ENCODE data around the gene DCUN1D3.
"Not testable (repeated sequence)": the region's sequence is repeated elsewhere in the genome, so short reads cannot be mapped to it uniquely, and the experiment has no call there.

Gene DCUN1D3

DNA sequence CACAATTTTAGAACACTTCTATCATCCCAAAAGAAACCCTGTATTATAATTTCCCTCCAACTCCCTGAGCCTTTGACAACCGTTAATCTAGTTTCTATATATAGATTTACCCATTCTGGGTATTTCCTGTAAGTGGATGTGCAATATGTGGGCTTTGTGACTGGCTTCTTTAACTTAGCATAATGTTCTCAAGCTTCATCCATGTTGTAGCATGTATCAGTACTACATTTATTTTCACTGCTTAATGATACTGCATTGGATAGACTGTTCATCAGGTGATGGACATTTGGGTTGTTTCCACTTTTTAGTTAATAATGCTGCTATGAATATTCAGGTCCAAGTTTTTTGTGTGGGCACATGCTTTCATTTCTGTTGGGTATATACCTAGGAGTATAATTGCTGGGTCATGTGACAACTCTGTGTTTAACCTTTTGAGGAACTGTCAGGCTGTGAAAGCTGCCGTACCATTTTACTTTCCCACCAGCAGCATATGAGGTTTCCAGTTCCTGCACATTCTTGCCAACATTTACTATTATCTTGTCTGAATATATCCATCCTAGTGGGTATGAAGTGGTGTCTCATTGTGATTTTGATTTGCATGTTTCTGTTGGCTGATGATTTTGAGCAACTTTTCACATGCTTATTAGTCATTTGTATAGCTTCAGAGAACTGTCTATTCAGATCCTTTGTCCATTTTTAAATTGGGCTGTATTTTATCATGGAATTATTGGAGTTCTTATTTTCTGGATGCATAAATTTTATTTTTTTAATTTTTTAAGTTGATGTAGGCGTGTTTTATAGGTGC lies 77.4 kb downstream of the DCUN1D3 start:
- DNase-seq, result no peak

DNA sequence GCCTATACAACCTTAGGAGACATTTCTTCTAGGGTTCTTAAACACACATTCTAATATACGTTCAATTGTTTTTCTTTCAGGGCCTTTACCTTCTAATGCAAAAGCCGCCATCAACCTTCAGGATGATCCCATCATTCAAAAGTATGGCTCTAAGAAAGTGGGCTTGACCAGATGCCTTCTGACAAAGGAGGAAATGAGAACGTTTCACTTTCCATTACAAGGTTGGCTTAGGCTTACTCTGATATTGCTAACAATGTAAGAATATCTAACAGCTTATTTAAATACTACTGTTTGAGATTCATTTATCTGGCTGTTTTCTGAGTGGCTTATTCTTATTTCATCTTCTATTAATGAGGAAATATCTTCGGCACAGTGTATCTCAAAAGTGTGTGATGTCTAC lies 78.5 kb downstream of the DCUN1D3 start:
- DNase-seq, result no peak

DNA sequence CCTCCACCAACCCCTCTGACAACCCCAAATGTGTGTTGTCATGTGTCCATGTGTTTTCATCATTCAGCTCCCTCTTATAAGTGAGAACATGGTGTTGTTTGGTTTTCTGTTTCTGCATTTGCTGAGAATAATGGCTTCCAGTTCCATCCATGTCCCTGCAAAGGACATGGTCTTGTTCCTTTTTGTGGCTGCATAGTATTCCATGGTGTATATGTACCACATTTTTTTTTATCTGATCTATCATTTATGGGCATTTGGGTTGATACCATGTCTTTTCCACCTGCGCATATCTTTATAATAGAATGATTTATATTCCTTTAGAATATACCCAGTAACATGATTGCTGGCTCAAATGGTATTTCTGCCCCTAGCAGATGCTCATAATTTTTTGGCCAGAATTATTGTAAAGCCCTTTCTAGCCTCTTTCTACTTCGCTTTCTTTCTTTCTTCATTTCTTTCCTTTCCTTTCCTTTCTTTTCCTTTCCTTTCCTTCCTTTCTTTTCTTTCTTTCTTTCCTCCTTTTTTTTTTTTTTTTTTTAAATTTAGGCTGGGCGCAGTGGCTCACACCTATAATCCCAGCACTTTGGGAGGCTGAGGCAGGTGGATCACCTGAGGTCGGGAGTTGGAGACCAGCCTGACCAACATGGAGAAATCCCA lies 81.1 kb downstream of the DCUN1D3 start:
- DNase-seq, result no peak

DNA sequence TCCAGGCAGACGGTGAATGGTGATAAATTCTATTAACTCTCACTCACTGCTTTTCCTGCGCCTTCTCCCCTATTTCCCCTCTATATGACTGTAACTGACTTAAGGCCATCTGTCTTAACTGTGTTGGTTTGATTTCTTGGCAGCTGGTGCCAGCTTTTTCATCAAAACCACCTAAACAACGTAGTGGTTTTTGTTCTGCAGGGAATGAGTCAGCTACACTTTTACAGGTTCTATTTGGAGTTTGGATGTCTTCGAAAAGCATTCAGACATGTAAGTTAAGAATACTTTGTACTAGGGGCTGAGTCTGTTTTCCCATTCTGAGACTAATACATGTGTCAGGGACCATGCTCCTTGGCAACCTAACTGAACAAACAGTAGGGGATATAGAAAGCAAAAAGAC lies 85.4 kb downstream of the DCUN1D3 start:
- no peak for DNase-seq

DNA sequence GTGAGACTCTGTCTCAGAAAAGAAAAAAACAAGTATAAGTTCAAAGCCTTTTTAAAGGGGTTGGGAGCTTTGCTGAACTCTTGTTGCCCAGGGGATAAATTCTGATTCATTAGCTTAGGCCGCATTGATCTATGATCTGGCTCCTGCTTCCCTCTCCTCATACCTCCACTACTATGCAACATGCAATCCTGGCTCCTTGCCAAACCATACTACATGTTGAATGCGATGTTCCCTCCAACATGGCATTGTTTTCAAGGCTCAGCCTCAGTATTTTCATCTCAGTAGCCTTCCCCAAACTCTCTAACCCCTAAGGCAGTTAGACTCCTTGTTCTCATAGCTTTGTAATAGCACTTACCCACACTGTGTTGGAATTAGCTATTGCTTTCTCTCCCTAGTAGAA lies 87.6 kb downstream of the DCUN1D3 start:
- no peak for DNase-seq

DNA sequence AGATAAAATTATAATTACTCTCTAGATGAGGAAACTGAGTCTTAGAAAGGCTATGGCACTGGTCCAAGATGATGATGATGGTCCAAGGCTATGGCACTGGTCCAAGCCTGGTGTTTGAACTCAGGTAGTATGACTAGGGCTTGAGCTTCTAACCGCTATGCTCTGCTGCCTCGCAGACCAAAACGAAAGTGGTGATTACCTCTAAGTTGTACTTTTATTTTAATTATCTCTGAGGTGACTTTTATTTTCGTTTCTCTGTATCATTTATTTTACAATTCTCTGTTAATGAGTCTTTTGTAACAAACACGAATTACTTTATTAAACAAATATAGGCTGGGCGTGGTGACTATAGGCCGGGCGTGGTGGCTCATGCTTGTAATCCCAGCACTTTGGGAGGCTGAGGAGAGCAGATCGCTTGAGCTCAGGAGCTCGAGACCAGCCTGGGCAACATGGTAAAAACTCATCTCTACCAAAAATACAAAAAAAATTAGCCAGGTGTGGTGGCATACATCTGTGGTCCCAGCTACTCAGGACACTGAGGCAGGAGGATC lies 88.2 kb downstream of the DCUN1D3 start:
- no peak for DNase-seq

DNA sequence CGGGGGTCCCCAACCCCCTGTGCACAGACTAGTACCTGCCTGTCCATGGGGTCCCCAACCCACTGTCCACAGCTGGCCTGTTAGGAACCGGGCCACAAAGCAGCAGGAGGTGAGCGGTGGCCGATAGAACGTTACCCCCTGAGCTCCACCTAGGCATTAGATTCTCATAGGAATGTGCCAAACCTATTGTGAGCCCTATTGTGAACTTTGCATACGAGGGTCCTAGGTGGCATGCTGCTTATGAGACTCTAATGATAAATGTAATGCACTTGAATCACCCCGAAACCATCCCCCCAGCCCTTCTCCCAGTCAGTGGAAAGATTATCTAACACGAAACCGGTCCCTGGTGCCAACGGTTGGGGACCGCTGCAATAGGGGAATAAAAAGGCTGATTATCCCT lies 92.3 kb downstream of the DCUN1D3 start:
- DNase-seq, result no peak

DNA sequence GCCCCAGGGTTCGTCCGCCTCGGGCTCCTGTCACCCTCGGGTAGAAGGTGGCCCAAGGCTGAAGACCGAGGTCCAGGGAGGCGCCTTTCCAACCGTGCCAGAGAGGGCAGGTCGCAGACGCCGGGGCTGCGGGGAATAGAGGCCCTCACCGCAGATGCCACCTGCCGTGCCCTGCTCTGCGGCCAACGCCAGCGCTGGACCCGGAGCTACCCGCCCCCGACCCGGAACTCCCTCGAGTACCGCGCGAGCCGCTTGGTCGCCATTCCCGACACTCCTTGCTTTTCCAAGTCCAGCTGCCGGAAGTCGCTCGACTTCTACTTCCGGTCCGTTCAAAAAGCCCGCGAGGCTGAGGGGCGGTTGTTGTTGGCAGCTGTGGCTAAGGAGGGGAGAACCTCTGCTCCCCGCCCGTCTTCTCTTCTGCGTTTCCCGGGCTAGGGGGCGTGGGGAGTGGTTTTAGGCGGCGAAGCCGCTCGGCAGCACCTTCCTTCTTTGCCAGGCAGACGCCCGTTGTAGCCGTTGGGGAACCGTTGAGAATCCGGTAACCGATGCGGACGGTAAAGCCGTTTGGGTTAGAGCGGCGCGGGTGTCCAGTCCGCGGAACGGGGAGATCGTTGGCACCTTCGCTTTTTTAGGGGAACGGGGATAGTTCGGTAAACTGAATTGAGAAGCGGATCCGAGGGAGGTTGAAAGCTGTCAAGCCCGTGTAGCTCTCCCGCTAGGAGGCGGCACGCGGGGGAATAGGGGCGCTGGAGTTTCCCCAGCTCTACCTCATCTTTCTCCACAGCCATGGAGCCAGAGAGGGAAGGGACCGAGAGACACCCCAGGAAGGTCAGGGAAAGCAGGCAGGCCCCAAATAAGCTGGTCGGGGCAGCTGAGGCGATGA lies 93.7 kb downstream of the DCUN1D3 start, which contains the start of the genes ERI2 and REXO5:
Gene ERI2, minus strand, starts transcription at position 305 of the 883 bp plus-strand sequence. Its CDS starts 42 bp downstream, at position 263.
Gene REXO5, plus strand, starts transcription at position 360 of the 883 bp plus-strand sequence. Its CDS starts 427 bp downstream, at position 787.
- DNase-seq, result peak; percentile 96

DNA sequence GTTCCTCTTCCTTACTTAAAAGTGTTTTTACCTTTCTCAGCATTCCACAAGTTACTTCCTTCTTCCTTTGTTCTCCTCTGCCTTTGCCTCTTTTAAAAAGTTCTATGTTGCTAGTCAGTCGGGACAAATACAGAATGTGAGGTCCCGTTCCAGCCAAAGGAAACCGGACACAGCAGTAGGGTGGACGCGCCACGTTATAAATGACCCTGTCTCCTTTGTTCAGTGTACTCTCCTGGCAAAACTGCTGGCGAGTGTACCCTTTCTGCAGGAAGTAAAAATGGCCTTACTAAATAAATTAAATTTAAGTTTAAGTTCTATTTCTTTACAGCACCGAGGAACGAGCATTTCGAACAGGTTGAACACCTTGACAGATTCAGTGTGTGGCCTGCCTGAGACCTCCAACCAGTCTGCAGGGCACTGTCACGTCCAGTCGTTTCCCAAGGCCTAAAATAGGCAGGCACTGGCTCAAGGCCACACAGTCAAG lies 94.4 kb downstream of the DCUN1D3 start:
- DNase-seq, result not testable (repeated sequence)
